ENCODE results near the gene NT5DC4. TPM values are rescaled to one million over a fixed set of nuclear protein-coding genes. Genes with fewer than 3 reads are reported as not detected.

The NT5DC4 gene
- total RNA-seq, 1 donor from 2014 or later: not detected

GRCh38 chr2:112685271-112685884, 35.4 kb upstream of the NT5DC4 start:
- H3K9me3 ChIP-seq (ENCODE audit: insufficient read depth, low read depth, low read length): no peaks in the 10 kb centered on the region
- no peaks in the 10 kb centered on the region for H3K27me3 ChIP-seq (ENCODE audit: insufficient read depth, low read length)
- Mint-ChIP-seq H3K36me3 (ENCODE audit: low read depth, unreplicated experiment) (no peaks in the 10 kb centered on the region), H3K4me1 (ENCODE audit: low read depth, unreplicated experiment) (no peaks in the 10 kb centered on the region), H3K9me3 (ENCODE audit: unreplicated experiment) (no peaks in the 10 kb centered on the region), H3K27ac (ENCODE audit: unreplicated experiment) (no peak overlapping the region), H3K27me3 (ENCODE audit: low read depth, unreplicated experiment) (peaks cover 31% of the 10 kb centered on the region), H3K4me3 (ENCODE audit: unreplicated experiment) (no peak overlapping the region)
- H4K20me1 ChIP-seq (ENCODE audit: insufficient read depth, low read length): no peaks in the 10 kb centered on the region
- H3K36me3 ChIP-seq (ENCODE audit: insufficient read depth, low read length): no peaks in the 10 kb centered on the region
- no peak overlapping the region for H3K4me3 ChIP-seq (ENCODE audit: insufficient read depth, low read depth, low read length)
- no peak overlapping the region for H3K9ac ChIP-seq (ENCODE audit: low read length)
- H3K4me1 ChIP-seq (ENCODE audit: insufficient read depth, low read length): no peaks in the 10 kb centered on the region
- no peak for DNase-seq (ENCODE audit: low read depth)
- H3K79me2 ChIP-seq (ENCODE audit: insufficient read depth, low read length): no peaks in the 10 kb centered on the region
- H2AFZ ChIP-seq (ENCODE audit: low read depth, low read length): no peak overlapping the region
- no peak for FAIRE-seq
- TF ChIP-seq EZH2 (IDR thresholded peaks at IDR 0.05; ENCODE audit: insufficient read depth, low read length) (no peak), CTCF (IDR thresholded peaks at IDR 0.05; ENCODE audit: insufficient read depth, low read depth, low read length) (peak; percentile 16)
- no peak overlapping the region for H3K4me2 ChIP-seq (ENCODE audit: low read length)
- no peak overlapping the region for H3K27ac ChIP-seq (ENCODE audit: low read depth, low read length)

GRCh38 chr2:112686348-112687217, 34.2 kb upstream of the NT5DC4 start:
- TF ChIP-seq EZH2 (IDR thresholded peaks at IDR 0.05; ENCODE audit: insufficient read depth, low read length): no peak
- TF ChIP-seq CTCF (IDR thresholded peaks at IDR 0.05; ENCODE audit: insufficient read depth, low read depth, low read length): no peak
- Histone ChIP-seq H3K4me1 (ENCODE audit: insufficient read depth, low read length) (peaks cover 6% of the 10 kb centered on the region), H3K36me3 (ENCODE audit: insufficient read depth, low read length) (no peaks in the 10 kb centered on the region), H3K27ac (ENCODE audit: low read depth, low read length) (no peak overlapping the region), H3K79me2 (ENCODE audit: insufficient read depth, low read length) (no peaks in the 10 kb centered on the region), H3K9ac (ENCODE audit: low read length) (no peak overlapping the region), H4K20me1 (ENCODE audit: insufficient read depth, low read length) (no peaks in the 10 kb centered on the region), H3K9me3 (ENCODE audit: insufficient read depth, low read depth, low read length) (no peaks in the 10 kb centered on the region), H3K27me3 (ENCODE audit: insufficient read depth, low read length) (no peaks in the 10 kb centered on the region), H2AFZ (ENCODE audit: low read depth, low read length) (no peak overlapping the region), H3K4me3 (ENCODE audit: insufficient read depth, low read depth, low read length) (no peak overlapping the region), H3K4me2 (ENCODE audit: low read length) (no peak overlapping the region)
- no peak overlapping the region for H3K27ac Mint-ChIP-seq (ENCODE audit: unreplicated experiment)
- no peaks in the 10 kb centered on the region for H3K36me3 Mint-ChIP-seq (ENCODE audit: low read depth, unreplicated experiment)
- no peaks in the 10 kb centered on the region for H3K9me3 Mint-ChIP-seq (ENCODE audit: unreplicated experiment)
- peaks cover 27% of the 10 kb centered on the region for H3K27me3 Mint-ChIP-seq (ENCODE audit: low read depth, unreplicated experiment)
- H3K4me1 Mint-ChIP-seq (ENCODE audit: low read depth, unreplicated experiment): peaks cover 5% of the 10 kb centered on the region
- FAIRE-seq (no peak), DNase-seq (ENCODE audit: low read depth) (no peak)
- H3K4me3 Mint-ChIP-seq (ENCODE audit: unreplicated experiment): no peak overlapping the region

Data from astrocyte (in vitro differentiated cells and primary cell).